Measurements from ENCODE around the gene FBXO41. TPM values are rescaled to one million over a fixed set of nuclear protein-coding genes. Genes with fewer than 3 reads are reported as not detected.

The FBXO41 gene
- total and polyA plus RNA-seq, 10 of the 15 experiments (the other 5 are each of a cell fraction or from before 2014, with no cell fraction given): 1.9 to 38.9 (median 11.3) TPM

- TF ChIP-seq CUX1 (IDR thresholded peaks at IDR 0.05; ENCODE audit: insufficient replicate concordance, low read depth, low read length): no peak
- no peak for TF ChIP-seq ZNF207 (IDR thresholded peaks at IDR 0.05; ENCODE audit: borderline replicate concordance)
- TF ChIP-seq RAD21 (IDR thresholded peaks at IDR 0.05; ENCODE audit: insufficient read depth, low read depth, low read length): no peak
- no peak for TF ChIP-seq ZZZ3 (IDR thresholded peaks at IDR 0.05; ENCODE audit: control insufficient read depth, insufficient read length, low read depth)
- no peak for TF ChIP-seq NKRF (conservative IDR thresholded peaks at IDR 0.05)
- no peak for TF ChIP-seq HCFC1 (IDR thresholded peaks at IDR 0.05; ENCODE audit: low read length)
- no peak for TF ChIP-seq EGR1 (IDR thresholded peaks at IDR 0.05; ENCODE audit: borderline replicate concordance in 1 of 2, low read depth in 2 of 2, low read length in 2 of 2)
- TF ChIP-seq ASH2L (IDR thresholded peaks at IDR 0.05; ENCODE audit: borderline replicate concordance, low read depth): no peak
- no peak for TF ChIP-seq HDAC6 (IDR thresholded peaks at IDR 0.05; ENCODE audit: unreplicated experiment)
- TF ChIP-seq SMAD1 (IDR thresholded peaks at IDR 0.05; ENCODE audit: low read depth, partially characterized antibody): no peak
- no peak for TF ChIP-seq BMI1 (IDR thresholded peaks at IDR 0.05; ENCODE audit: borderline replicate concordance)
- TF ChIP-seq FOS (IDR thresholded peaks at IDR 0.05; ENCODE audit: borderline replicate concordance, extremely low read depth, insufficient read length): no peak
- no peak for TF ChIP-seq SIX5 (IDR thresholded peaks at IDR 0.05; ENCODE audit: low read depth, low read length, severe bottlenecking)
- no peak for TF ChIP-seq SREBF1 (IDR thresholded peaks at IDR 0.05; ENCODE audit: low read length)
Observed at GRCh38 chr2:73238149-73238548, 46.1 kb downstream of the FBXO41 start (continued).

Data from GM12878 (cell line).